ENCODE data around the gene CRISPLD2. TPM values are rescaled to one million over a fixed set of nuclear protein-coding genes. Genes with fewer than 3 reads are reported as not detected.

The CRISPLD2 gene
- total RNA-seq, 4 donors from 2014 or later, result 54.9 to 109 (median 63.4) TPM

DNA sequence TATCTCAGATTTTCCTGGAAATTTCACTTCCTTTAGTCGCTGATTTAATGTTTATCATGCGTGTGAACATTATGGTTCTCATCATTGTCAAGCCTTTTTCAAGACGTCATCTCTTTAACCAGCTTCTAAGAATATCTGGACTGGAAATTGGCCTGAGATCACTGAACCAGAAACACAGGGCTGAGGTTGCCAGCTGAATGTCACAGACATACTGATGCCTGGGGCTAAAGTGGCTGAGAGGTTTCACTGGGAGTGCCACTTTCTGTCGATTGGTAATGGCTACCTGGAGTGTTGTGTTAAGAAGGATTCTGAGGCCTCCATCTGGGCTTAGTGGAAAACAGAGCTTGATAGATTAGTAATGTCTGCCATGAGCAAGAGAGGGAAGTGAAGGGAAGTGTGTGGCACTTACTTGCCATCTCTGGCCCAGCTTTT is 54.2 kb downstream of the CRISPLD2 start:
- H3K4me3 ChIP-seq, result no peak overlapping the region
- no peak overlapping the region for H3K27ac ChIP-seq
- H3K27me3 ChIP-seq, result no peaks in the 10 kb centered on the region
- WGBS, result 45% methylated on average over 4 of the region's 4 CpGs
- no peak for DNase-seq (ENCODE audit: low spot score in 2 of 2)
- no peaks in the 10 kb centered on the region for H3K9me3 ChIP-seq
- peaks cover 28% of the 10 kb centered on the region for H3K36me3 ChIP-seq
- peaks cover 2% of the 10 kb centered on the region for H3K4me1 ChIP-seq
- TF ChIP-seq, protein P1, sequence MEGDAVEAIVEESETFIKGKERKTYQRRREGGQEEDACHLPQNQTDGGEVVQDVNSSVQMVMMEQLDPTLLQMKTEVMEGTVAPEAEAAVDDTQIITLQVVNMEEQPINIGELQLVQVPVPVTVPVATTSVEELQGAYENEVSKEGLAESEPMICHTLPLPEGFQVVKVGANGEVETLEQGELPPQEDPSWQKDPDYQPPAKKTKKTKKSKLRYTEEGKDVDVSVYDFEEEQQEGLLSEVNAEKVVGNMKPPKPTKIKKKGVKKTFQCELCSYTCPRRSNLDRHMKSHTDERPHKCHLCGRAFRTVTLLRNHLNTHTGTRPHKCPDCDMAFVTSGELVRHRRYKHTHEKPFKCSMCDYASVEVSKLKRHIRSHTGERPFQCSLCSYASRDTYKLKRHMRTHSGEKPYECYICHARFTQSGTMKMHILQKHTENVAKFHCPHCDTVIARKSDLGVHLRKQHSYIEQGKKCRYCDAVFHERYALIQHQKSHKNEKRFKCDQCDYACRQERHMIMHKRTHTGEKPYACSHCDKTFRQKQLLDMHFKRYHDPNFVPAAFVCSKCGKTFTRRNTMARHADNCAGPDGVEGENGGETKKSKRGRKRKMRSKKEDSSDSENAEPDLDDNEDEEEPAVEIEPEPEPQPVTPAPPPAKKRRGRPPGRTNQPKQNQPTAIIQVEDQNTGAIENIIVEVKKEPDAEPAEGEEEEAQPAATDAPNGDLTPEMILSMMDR (IDR thresholded peaks at IDR 0.05), result no peak
- TF ChIP-seq POLR2AphosphoS5 (IDR thresholded peaks at IDR 0.05), result no peak
- no peak for TF ChIP-seq POLR2A (IDR thresholded peaks at IDR 0.05)
- no peak for TF ChIP-seq EP300 (IDR thresholded peaks at IDR 0.05)

DNA sequence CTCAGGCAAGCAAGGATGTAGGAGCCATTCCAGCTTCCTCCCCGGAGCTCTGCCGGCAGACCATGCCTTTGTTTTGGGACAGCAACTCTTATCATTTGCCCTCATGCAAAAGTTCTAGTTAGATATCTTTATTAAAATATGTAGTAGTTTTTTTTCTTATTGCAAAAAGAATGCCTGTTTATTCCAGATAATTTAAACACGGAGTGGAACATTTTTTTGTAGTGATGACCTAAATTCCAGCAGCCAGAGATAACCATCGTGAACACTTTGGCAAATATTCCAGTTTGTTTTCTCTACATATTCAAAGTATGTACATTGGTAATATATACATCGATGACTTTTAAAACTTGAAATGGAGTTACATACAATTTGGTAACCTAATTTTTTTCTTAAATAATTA is 54.8 kb downstream of the CRISPLD2 start:
- peaks cover 6% of the 10 kb centered on the region for H3K4me1 ChIP-seq
- no peak overlapping the region for H3K4me3 ChIP-seq
- DNase-seq (ENCODE audit: low spot score in 2 of 2), result no peak
- no peak overlapping the region for H3K27ac ChIP-seq
- peaks cover 24% of the 10 kb centered on the region for H3K36me3 ChIP-seq
- 61% methylated on average over 5 of the region's 5 CpGs for WGBS
- no peak for TF ChIP-seq EP300 (IDR thresholded peaks at IDR 0.05)
- TF ChIP-seq POLR2A (IDR thresholded peaks at IDR 0.05), result no peak
- no peak for TF ChIP-seq POLR2AphosphoS5 (IDR thresholded peaks at IDR 0.05)
- TF ChIP-seq, protein P1 (IDR thresholded peaks at IDR 0.05), result no peak
- H3K9me3 ChIP-seq, result no peaks in the 10 kb centered on the region
- no peaks in the 10 kb centered on the region for H3K27me3 ChIP-seq

DNA sequence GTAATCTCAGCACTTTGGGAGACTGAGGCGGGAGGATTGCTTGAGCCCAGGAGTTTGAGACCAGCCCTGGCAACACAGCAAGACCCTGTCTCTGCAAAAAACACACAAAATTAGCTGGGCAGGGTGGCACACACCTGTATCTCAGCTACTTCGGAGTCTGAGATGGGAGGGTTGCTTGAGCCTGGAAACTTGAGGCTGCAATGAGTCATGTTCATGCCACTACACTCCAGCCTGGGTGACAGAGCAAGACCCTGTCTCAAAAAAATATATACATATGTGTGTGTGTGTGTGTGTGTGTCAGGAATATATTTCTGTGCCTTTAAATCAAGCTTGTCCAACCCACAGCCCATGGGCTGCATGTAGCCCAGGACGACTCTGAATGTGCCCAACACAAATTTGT is 55.2 kb downstream of the CRISPLD2 start:
- DNase-seq (ENCODE audit: low spot score in 2 of 2), result no peak
- Histone ChIP-seq H3K9me3 (no peaks in the 10 kb centered on the region), H3K36me3 (peaks cover 21% of the 10 kb centered on the region), H3K27me3 (no peaks in the 10 kb centered on the region), H3K4me3 (no peak overlapping the region), H3K4me1 (peaks cover 10% of the 10 kb centered on the region), H3K27ac (no peak overlapping the region)
- WGBS, result 61% methylated on average over 3 of the region's 3 CpGs
- TF ChIP-seq, protein P1 (IDR thresholded peaks at IDR 0.05), result no peak
- no peak for TF ChIP-seq POLR2A (IDR thresholded peaks at IDR 0.05)
- TF ChIP-seq POLR2AphosphoS5 (IDR thresholded peaks at IDR 0.05), result no peak
- no peak for TF ChIP-seq EP300 (IDR thresholded peaks at IDR 0.05)

GRCh38 chr16:84875846-84876245 is 56.1 kb downstream of the CRISPLD2 start:
- 95% methylated on average over 6 of the region's 6 CpGs for WGBS
- Histone ChIP-seq H3K27ac (no peak overlapping the region), H3K9me3 (no peaks in the 10 kb centered on the region), H3K4me1 (peaks cover 14% of the 10 kb centered on the region), H3K4me3 (no peak overlapping the region), H3K27me3 (no peaks in the 10 kb centered on the region), H3K36me3 (peaks cover 21% of the 10 kb centered on the region)
- no peak for DNase-seq (ENCODE audit: low spot score in 2 of 2)
- TF ChIP-seq EP300 (IDR thresholded peaks at IDR 0.05) (no peak), POLR2AphosphoS5 (IDR thresholded peaks at IDR 0.05) (no peak)
- TF ChIP-seq, protein P1 (IDR thresholded peaks at IDR 0.05), result no peak

- no peaks in the 10 kb centered on the region for H3K9me3 ChIP-seq
- no peak overlapping the region for H3K4me3 ChIP-seq
- H3K27me3 ChIP-seq, result no peaks in the 10 kb centered on the region
- TF ChIP-seq EP300 (IDR thresholded peaks at IDR 0.05) (no peak), POLR2A (IDR thresholded peaks at IDR 0.05) (no peak), POLR2AphosphoS5 (IDR thresholded peaks at IDR 0.05) (no peak)
- TF ChIP-seq, protein P1 (IDR thresholded peaks at IDR 0.05), result no peak
- DNase-seq (ENCODE audit: low spot score in 2 of 2), result no peak
- H3K27ac ChIP-seq, result no peak overlapping the region
- peaks cover 20% of the 10 kb centered on the region for H3K4me1 ChIP-seq
- 100% methylated on average over 7 of the region's 13 CpGs for WGBS
- peaks cover 23% of the 10 kb centered on the region for H3K36me3 ChIP-seq
Observed at GRCh38 chr16:84876873-84877606, 57.3 kb downstream of the CRISPLD2 start.

Measured in suprapubic skin (tissue), 4 donors.